IPS DF 6.9 (cell line): Measurements from ENCODE around the gene KIAA1671.
"Not testable (repeated sequence)": the region's sequence is repeated elsewhere in the genome, so short reads cannot be mapped to it uniquely, and the experiment has no call there.

Experiments used
- DNase-seq: peaks from one replicate; pipeline ENCODE4 v3.0.0-alpha.2; 2013; ENCODE audit warnings: low read depth, low spot score
- H3K27ac ChIP-seq: one replicate; pipeline ENCODE4 v1.5.1; 2013; ENCODE audit warnings: low read length, control low read depth
- H3K27me3 ChIP-seq: 2 replicates; pipeline ENCODE4 v1.6.1; 2013; ENCODE audit warnings: mild to moderate bottlenecking, low read length; ENCODE audit not compliant: control insufficient read depth, insufficient read depth
- H3K36me3 ChIP-seq: 2 replicates; pipeline ENCODE4 v1.6.1; 2013; ENCODE audit warnings: low read length; ENCODE audit not compliant: control insufficient read depth, insufficient read depth
- H3K4me1 ChIP-seq: 2 replicates; pipeline ENCODE4 v1.6.1; 2013; ENCODE audit warnings: low read length; ENCODE audit not compliant: control insufficient read depth, insufficient read depth
- H3K4me3 ChIP-seq: 2 replicates; pipeline ENCODE4 v1.5.1; 2013; ENCODE audit warnings: mild to moderate bottlenecking, low read length
- H3K9me3 ChIP-seq: 2 replicates; pipeline ENCODE4 v1.6.1; 2013; ENCODE audit warnings: low read length, inconsistent platforms; ENCODE audit not compliant: control insufficient read depth, insufficient read depth
- WGBS: extraction: QIAGEN DNeasy Blood & Tissue Kit; methylation state at CpG from one replicate; pipeline ENCODE4 v1.1.7; 2013; ENCODE audit warnings: mixed read lengths, missing lambda C conversion rate; ENCODE audit not compliant: insufficient read length, insufficient coverage; 5-methylcytosine and 5-hydroxymethylcytosine counted together

The KIAA1671 gene

DNA sequence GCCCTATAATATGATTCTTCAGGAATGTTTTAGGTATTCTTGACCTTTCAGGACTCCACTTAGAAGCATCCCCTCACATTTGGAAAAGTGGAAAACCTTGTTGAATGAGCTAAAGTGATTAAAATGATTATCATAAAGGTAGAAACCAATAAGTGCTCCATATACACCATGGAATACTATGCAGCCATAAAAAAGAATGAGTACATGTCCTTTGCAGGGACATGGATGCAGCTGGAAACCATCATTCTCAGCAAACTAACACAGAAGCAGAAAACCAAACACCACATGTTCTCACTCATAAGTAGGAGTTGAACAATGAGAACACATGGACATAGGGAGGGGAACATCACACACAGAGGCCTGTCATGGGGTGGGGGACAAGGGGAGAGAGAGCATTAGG lies 281.2 kb downstream of the KIAA1671 start:
- not testable (repeated sequence) for H3K9me3 ChIP-seq, H3K27me3 ChIP-seq, H3K36me3 ChIP-seq, DNase-seq, H3K27ac ChIP-seq, H3K4me1 ChIP-seq, H3K4me3 ChIP-seq

DNA sequence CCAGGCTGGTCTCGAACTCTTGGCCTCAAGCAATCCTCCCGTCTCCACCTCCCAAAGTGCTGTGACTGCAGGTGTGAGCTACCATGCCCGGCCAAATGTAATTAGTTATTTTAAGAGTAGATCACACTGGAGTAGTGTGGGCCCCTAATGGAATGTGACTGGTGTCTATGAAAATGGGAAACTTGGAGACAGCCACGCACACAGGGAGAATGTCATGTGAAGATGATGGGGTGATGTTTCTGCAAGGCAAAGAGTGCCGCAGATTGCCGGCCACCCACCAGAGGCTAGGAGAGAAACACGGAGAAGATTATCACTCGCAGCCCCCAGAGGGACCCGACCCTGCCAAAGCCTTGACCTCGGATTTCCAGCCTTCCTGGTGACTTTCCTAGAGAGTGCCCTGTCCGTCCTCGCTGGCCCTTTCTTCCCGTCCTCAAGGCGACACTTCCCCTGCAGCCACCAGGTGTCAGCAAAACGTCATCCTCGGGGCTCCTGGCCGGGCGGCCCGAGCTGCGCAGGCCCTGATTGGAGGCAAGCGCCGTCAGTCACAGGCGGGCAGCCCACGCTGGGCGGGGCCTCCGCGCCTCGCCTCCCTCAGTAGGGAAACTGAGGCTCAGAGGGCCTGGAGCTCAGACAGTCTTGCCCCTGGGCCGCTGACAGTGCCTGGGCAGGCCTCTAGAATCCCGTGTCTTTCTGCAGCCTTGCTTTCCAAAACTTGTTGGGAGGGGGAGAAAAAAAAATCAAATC lies 283.2 kb downstream of the KIAA1671 start:
- H3K27ac ChIP-seq, result no peak overlapping the region
- DNase-seq, result peak; percentile 91
- H3K27me3 ChIP-seq, result no peaks in the 10 kb centered on the region
- H3K9me3 ChIP-seq, result no peaks in the 10 kb centered on the region
- H3K4me3 ChIP-seq, result no peak overlapping the region
- no peaks in the 10 kb centered on the region for H3K4me1 ChIP-seq
- WGBS, result no CpG with 5 or more reads among the region's 30 CpGs
- H3K36me3 ChIP-seq, result no peaks in the 10 kb centered on the region

DNA sequence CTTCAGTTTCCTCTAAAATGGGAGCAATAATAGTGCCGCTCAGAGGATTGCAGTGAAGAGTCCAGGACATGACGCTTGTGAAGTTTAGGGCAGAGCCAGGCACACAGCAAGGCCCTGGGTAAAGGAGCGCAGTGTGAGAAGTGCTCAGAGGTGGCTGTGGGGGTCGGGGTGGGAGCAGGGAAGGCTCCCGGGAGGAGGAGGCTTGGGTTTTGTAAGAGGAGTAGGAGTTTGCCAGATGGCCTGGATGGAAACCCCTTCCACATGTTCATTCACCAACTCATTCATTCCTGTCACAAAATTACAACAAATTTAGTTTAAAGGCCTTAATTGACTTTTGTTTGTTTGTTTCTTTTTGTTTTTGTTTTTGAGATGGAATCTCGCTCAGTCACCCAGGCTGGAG lies 283.9 kb downstream of the KIAA1671 start:
- H3K36me3 ChIP-seq, result no peaks in the 10 kb centered on the region
- DNase-seq, result no peak
- no peak overlapping the region for H3K27ac ChIP-seq
- no peak overlapping the region for H3K4me3 ChIP-seq
- H3K4me1 ChIP-seq, result no peaks in the 10 kb centered on the region
- no peaks in the 10 kb centered on the region for H3K27me3 ChIP-seq
- H3K9me3 ChIP-seq, result no peaks in the 10 kb centered on the region
- WGBS, result no CpG with 5 or more reads among the region's 6 CpGs

DNA sequence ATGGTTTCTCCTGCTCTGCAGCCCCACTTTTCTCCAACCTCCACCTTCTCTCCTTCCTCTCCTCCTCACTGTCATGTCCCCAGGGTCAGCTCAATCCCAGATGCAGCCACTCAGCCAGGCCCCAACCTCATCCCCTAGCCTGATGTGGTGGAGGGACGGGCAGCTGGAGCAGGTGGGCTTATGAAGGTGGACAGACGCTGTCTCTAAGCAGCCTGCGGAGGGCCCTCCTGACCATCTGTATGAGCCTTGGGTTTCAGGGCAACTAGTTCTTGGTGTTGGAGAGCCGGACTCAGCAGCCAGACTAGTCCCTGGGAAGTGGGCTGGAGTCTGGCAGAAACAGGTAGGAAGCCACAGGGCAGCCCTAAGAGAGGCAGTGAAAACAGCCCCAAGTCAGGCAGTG lies 285.0 kb downstream of the KIAA1671 start:
- Histone ChIP-seq H3K27ac (no peak overlapping the region), H3K27me3 (no peaks in the 10 kb centered on the region), H3K36me3 (no peaks in the 10 kb centered on the region), H3K4me1 (no peaks in the 10 kb centered on the region), H3K4me3 (no peak overlapping the region), H3K9me3 (no peaks in the 10 kb centered on the region)
- WGBS, result no CpG with 5 or more reads among the region's 4 CpGs
- DNase-seq, result no peak

DNA sequence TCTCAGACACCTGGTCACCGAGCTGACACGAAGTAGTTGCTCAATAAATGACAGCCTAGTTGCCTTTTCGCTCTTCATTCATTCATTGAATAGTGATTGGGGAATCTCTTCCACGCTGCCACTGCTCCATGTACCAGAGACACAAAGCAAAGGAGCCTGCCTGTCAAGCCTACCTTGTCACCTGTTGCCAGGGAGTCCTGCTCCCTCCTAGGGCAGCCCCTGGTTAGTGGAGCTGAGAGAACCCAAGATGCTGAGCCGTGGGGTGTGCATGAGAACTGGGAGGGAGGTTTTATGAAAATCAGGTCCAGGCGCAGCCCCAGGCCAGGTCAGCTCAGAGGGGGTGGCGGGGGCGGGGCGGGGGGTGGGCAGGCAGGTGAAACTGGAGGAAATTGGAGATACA lies 285.5 kb downstream of the KIAA1671 start:
- H3K27ac ChIP-seq, H3K4me1 ChIP-seq: not testable (repeated sequence)
- no CpG with 5 or more reads among the region's 9 CpGs for WGBS

More for the DNA sequence above, 285.5 kb downstream of the KIAA1671 start:
- not testable (repeated sequence) for H3K27me3 ChIP-seq, DNase-seq, H3K4me3 ChIP-seq, H3K9me3 ChIP-seq, H3K36me3 ChIP-seq
